Measurements from ENCODE around the gene RAB1A. TPM values are rescaled to one million over a fixed set of nuclear protein-coding genes. Genes with fewer than 3 reads are reported as not detected.
"Not testable (repeated sequence)": the region's sequence is repeated elsewhere in the genome, so short reads cannot be mapped to it uniquely, and the experiment has no call there.

Gene RAB1A
- total and polyA plus RNA-seq, 3 experiments from 2014 or later: 53.9 to 91.9 (median 88.1) TPM

DNA sequence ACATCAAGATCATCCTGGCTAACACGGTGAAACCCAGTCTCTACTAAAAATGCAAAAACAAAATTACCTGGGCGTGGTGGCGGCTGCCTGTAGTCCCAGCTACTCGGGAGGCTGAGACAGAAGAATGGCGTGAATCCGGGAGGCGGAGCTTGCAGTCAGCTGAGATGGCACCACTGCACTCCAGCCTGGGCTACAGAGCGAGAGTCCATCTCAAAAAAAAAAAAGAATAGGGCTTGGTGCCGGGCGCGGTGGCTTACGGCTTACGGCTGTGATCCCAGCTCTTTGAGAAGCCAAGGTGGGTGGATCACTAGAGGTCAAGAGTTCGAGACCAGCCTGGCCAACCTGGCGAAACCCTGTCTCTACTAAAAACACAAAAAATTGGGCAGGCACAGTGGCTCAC is 3.0 kb upstream of the RAB1A start:
- H3K27me3 ChIP-seq (ENCODE audit: insufficient read depth, low read length, poor library complexity, severe bottlenecking); H3K9me3 Mint-ChIP-seq; H3K4me3 Mint-ChIP-seq; H3K27me3 Mint-ChIP-seq; H3K4me3 ChIP-seq (ENCODE audit: low read length); CTCF ChIA-PET; H3K9me3 ChIP-seq (ENCODE audit: low read length); POLR2A ChIA-PET; DNase-seq; H3K27ac ChIP-seq (ENCODE audit: low read depth, low read length); H3K27ac Mint-ChIP-seq; H3K36me3 ChIP-seq (ENCODE audit: insufficient read depth, low read length): not testable (repeated sequence)
- Mint-ChIP-seq H3K36me3 (peaks cover 0 to 16% (median 3%) of the 10 kb centered on the region in 3 donors), H3K4me1 (peaks cover 20 to 23% (median 20%) of the 10 kb centered on the region in 3 donors)
- H3K4me1 ChIP-seq (ENCODE audit: insufficient read depth, low read length): peaks cover 15% of the 10 kb centered on the region

DNA sequence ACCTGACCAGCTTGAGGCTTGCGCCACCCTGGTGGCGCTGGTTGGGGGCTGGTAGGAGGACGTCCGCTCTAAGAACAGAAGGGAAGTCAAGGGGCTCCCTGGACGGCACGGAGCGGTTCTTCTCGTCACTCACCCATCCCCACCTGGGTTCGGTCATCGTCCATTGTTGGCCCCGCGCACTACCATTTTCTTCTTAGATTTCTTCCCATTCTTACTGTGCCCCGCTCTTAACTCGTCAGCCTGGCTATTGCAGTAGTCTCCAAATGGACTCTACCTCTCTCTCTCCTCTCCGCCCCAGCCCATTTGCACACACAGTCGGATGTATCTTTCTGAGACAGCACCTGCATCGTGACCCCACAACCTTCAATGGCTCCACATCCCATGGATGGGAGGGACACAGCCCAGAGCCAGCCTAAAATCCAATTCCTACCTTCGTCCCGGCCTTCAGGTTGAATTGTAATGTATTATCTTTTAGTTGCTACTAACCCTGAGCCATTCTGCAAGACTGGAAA is 814 bp upstream of the RAB1A start:
- Histone ChIP-seq H3K27me3 (ENCODE audit: insufficient read depth, low read length, poor library complexity, severe bottlenecking) (no peaks in the 10 kb centered on the region), H3K4me3 (ENCODE audit: low read length) (peak overlapping the region; percentile 79), H3K36me3 (ENCODE audit: insufficient read depth, low read length) (no peaks in the 10 kb centered on the region), H3K27ac (ENCODE audit: low read depth, low read length) (peak overlapping the region; percentile 89), H3K9me3 (ENCODE audit: low read length) (no peaks in the 10 kb centered on the region), H3K4me1 (ENCODE audit: insufficient read depth, low read length) (peaks cover 34% of the 10 kb centered on the region)
- peaks cover 36 to 41% (median 40%) of the 10 kb centered on the region in 3 donors for H3K4me1 Mint-ChIP-seq
- ChIA-PET CTCF (interaction anchor here (0.8 to 2.8 kb wide), 12 partner anchors 8 to 213 kb away, joined by 3 to 24 read pairs (median 5); partner anchors contain the start of genes ACTR2 and CEP68), POLR2A (interaction anchor here (0.6 to 2.6 kb wide), 14 partner anchors 8 to 607 kb away, joined by 3 to 51 read pairs (median 5); partner anchors contain the start of genes ACTR2, AFTPH, CEP68 and SERTAD2)
- no peak for DNase-seq
- H3K27me3 Mint-ChIP-seq: peaks cover 0 to 3% of the 10 kb centered on the region in 2 donors
- H3K4me3 Mint-ChIP-seq: peak overlapping the region; percentile 92 to 100 (median 99)
- peak overlapping the region; percentile 82 to 100 (median 99) for H3K27ac Mint-ChIP-seq
- H3K9me3 Mint-ChIP-seq: peaks cover 0 to 2% (median 0%) of the 10 kb centered on the region in 5 donors
- peaks cover 0 to 18% (median 3%) of the 10 kb centered on the region in 3 donors for H3K36me3 Mint-ChIP-seq

DNA sequence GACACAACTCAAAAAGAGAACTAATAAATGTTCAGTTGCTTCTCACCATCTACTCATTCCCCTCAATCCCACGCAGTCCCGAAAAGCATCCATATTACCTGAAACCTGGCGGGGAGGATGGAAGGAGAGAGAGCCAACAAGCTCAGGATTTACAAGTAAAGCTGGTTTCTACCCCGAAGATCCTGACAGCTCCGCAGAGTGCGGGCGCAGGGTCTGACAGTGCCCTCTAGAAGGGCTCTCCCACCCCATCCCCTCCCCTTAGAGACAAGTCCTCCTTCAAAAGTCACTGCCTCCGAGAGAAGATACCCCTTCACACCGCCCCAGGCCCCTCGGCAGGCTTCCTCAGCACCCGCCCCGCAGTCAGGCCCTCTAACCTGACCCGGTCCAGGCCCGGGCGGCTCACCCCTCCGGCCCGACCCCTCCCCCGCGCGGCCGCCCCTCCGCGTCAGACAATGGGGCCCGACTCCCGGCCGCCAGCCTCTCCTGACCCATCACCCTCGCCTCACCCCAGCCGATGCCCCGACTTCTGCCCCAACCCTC is 550 bp downstream of the RAB1A start:
- peak overlapping the region; percentile 82 to 100 (median 99) for H3K27ac Mint-ChIP-seq
- Histone ChIP-seq H3K27ac (ENCODE audit: low read depth, low read length) (peak overlapping the region; percentile 89), H3K4me1 (ENCODE audit: insufficient read depth, low read length) (peaks cover 43% of the 10 kb centered on the region), H3K36me3 (ENCODE audit: insufficient read depth, low read length) (no peaks in the 10 kb centered on the region), H3K27me3 (ENCODE audit: insufficient read depth, low read length, poor library complexity, severe bottlenecking) (no peaks in the 10 kb centered on the region), H3K4me3 (ENCODE audit: low read length) (peak overlapping the region; percentile 81), H3K9me3 (ENCODE audit: low read length) (no peaks in the 10 kb centered on the region)
- DNase-seq: peak in 3 of 5 donors; percentile 3 to 34 (median 15)
- H3K36me3 Mint-ChIP-seq: peaks cover 0 to 18% (median 3%) of the 10 kb centered on the region in 3 donors
- ChIA-PET POLR2A (interaction anchor here (0.6 to 2.6 kb wide), 22 partner anchors 9 to 1541 kb away, joined by 3 to 51 read pairs (median 4); partner anchors contain the start of genes ACTR2, CEP68, MDH1 and SERTAD2), CTCF (interaction anchor here (0.8 to 2.6 kb wide), 10 partner anchors 10 to 98 kb away, joined by 3 to 24 read pairs (median 5); partner anchors contain the start of genes ACTR2 and CEP68)
- peaks cover 0 to 3% of the 10 kb centered on the region in 2 donors for H3K27me3 Mint-ChIP-seq
- peak overlapping the region; percentile 92 to 100 (median 99) for H3K4me3 Mint-ChIP-seq
- peaks cover 0 to 2% (median 0%) of the 10 kb centered on the region in 5 donors for H3K9me3 Mint-ChIP-seq
- peaks cover 43 to 54% (median 49%) of the 10 kb centered on the region in 3 donors for H3K4me1 Mint-ChIP-seq

DNA sequence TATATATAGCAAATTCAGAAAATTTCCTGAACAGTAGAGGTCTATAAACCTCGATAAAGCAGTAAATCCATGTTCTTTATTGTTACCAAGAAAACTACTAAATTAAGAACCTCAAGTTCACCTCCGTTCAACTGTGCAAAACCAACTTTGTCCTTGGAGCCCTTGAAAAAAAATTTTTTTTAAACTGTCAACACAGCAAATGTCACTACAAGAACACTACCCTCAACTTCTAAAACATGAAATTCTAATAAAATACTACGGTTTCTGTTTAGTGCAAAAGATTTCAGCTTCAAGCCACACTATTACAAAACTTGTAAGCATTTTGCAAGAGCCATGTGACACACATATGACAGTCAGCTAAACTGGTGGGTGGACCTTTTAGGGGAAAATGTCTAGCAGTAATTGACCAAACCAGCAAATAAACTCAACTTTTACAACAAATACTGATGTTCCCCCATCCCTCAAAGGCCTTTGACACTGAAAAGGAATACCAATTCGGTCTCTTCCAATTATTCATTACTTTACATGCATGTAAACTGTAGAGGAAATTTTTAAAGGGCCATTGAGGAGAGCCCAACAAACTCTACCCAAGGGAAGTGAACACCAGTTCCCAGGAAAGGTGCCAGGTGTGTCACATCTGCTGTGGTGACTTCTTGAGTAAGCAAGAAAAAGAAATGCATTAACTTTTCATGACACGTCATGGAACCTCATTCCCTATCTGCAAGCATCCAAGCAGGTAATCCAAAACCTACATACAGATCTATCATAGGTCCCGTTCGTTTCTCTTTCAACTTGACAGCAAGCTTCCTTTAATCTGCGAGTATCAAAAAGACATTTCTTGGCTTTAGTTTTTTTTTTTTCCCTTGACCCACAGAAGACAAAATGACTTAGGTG is 1.4 kb downstream of the RAB1A start:
- Histone ChIP-seq H3K27ac (ENCODE audit: low read depth, low read length) (peak overlapping the region; percentile 89), H3K36me3 (ENCODE audit: insufficient read depth, low read length) (no peaks in the 10 kb centered on the region), H3K4me1 (ENCODE audit: insufficient read depth, low read length) (peaks cover 43% of the 10 kb centered on the region), H3K9me3 (ENCODE audit: low read length) (no peaks in the 10 kb centered on the region), H3K4me3 (ENCODE audit: low read length) (peak overlapping the region; percentile 81), H3K27me3 (ENCODE audit: insufficient read depth, low read length, poor library complexity, severe bottlenecking) (no peaks in the 10 kb centered on the region)
- POLR2A ChIA-PET: interaction anchor here (0.6 to 2.6 kb wide), 8 partner anchors 9 to 522 kb away, joined by 3 to 51 read pairs (median 6); partner anchors contain the start of genes ACTR2 and CEP68
- peak overlapping the region; percentile 92 to 100 (median 99) for H3K4me3 Mint-ChIP-seq
- no peak for DNase-seq
- H3K27ac Mint-ChIP-seq: peak overlapping the region; percentile 82 to 100 (median 99)
- H3K27me3 Mint-ChIP-seq: peaks cover 0 to 3% of the 10 kb centered on the region in 2 donors
- CTCF ChIA-PET: interaction anchor here (1.4 to 2.4 kb wide), 4 partner anchors 9 to 99 kb away, joined by 3 to 11 read pairs (median 8); partner anchors contain the start of gene ACTR2
- H3K9me3 Mint-ChIP-seq: peaks cover 0 to 2% (median 0%) of the 10 kb centered on the region in 5 donors
- peaks cover 0 to 18% (median 3%) of the 10 kb centered on the region in 3 donors for H3K36me3 Mint-ChIP-seq
- H3K4me1 Mint-ChIP-seq: peaks cover 47 to 62% (median 54%) of the 10 kb centered on the region in 3 donors

DNA sequence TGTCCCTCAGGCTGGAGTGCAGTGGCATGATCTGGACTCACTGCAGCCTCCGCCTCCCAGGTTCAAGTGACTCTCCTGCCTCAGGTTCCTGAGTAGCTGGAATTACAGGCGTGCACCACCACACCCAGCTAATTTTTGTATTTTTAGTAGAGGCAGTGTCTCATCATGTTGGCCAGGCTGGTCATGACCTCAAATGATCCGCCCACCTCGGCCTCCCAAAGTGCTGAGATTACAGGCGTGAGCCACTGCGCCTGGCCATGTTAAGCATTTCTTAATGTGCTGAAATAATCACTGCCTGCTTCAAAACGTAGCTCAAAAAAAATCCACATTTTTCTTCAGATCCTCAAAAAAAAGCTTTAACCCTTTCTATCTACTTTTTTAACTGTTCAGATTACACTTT is 4.4 kb downstream of the RAB1A start:
- peaks cover 51% of the 10 kb centered on the region for H3K4me1 ChIP-seq (ENCODE audit: insufficient read depth, low read length)
- POLR2A ChIA-PET; DNase-seq; H3K36me3 ChIP-seq (ENCODE audit: insufficient read depth, low read length); H3K27me3 Mint-ChIP-seq; H3K27me3 ChIP-seq (ENCODE audit: insufficient read depth, low read length, poor library complexity, severe bottlenecking); H3K4me3 ChIP-seq (ENCODE audit: low read length); H3K27ac Mint-ChIP-seq; H3K9me3 ChIP-seq (ENCODE audit: low read length); H3K27ac ChIP-seq (ENCODE audit: low read depth, low read length); H3K9me3 Mint-ChIP-seq: not testable (repeated sequence)
- CTCF ChIA-PET: interaction anchor here (0.7 kb wide), 1 partner anchor 12 kb away, joined by 3 read pairs; no protein-coding TSS in a partner anchor
- peaks cover 68 to 89% (median 70%) of the 10 kb centered on the region in 3 donors for H3K4me1 Mint-ChIP-seq
- H3K4me3 Mint-ChIP-seq: peak overlapping the region in 3 of 7 donors; percentile 8 to 70 (median 44)
- peaks cover 0 to 20% (median 3%) of the 10 kb centered on the region in 3 donors for H3K36me3 Mint-ChIP-seq

DNA sequence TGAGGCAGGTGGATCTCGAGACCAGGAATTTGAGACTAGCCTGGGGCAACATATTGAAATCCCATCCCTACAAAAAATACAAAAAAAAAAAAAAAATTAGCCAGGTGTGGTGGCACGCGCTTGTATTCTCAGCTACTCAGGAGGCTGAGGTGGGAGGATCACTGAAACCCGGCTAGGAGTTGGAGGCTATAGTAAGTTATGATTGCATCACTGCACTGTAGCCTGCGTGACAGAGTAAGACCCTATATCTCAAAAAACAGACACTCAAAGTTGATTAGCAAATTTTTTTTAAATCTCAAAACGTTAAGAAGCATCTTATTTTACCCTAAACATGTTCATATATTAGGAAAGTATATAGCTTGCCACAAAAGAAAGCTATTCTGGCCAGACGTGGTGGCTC is 7.6 kb downstream of the RAB1A start:
- H3K4me3 Mint-ChIP-seq: peak overlapping the region in 3 of 7 donors; percentile 4 to 41 (median 36)
- Histone ChIP-seq H3K4me3 (ENCODE audit: low read length) (no peak overlapping the region), H3K36me3 (ENCODE audit: insufficient read depth, low read length) (no peaks in the 10 kb centered on the region), H3K27ac (ENCODE audit: low read depth, low read length) (no peak overlapping the region), H3K4me1 (ENCODE audit: insufficient read depth, low read length) (peaks cover 47% of the 10 kb centered on the region), H3K9me3 (ENCODE audit: low read length) (no peaks in the 10 kb centered on the region), H3K27me3 (ENCODE audit: insufficient read depth, low read length, poor library complexity, severe bottlenecking) (no peaks in the 10 kb centered on the region)
- ChIA-PET POLR2A (interaction anchor here (1.2 kb wide), 1 partner anchor 50 kb away, joined by 14 read pairs; no protein-coding TSS in a partner anchor), CTCF (interaction anchor here (0.6 to 1.2 kb wide), 2 partner anchors 9 to 58 kb away, joined by 3 read pairs; no protein-coding TSS in a partner anchor)
- peaks cover 65 to 95% (median 74%) of the 10 kb centered on the region in 3 donors for H3K4me1 Mint-ChIP-seq
- H3K27ac Mint-ChIP-seq: no peak overlapping the region
- peaks cover 0 to 10% (median 0%) of the 10 kb centered on the region in 3 donors for H3K36me3 Mint-ChIP-seq
- no peak for DNase-seq
- no peaks in the 10 kb centered on the region for H3K9me3 Mint-ChIP-seq
- H3K27me3 Mint-ChIP-seq: no peaks in the 10 kb centered on the region

DNA sequence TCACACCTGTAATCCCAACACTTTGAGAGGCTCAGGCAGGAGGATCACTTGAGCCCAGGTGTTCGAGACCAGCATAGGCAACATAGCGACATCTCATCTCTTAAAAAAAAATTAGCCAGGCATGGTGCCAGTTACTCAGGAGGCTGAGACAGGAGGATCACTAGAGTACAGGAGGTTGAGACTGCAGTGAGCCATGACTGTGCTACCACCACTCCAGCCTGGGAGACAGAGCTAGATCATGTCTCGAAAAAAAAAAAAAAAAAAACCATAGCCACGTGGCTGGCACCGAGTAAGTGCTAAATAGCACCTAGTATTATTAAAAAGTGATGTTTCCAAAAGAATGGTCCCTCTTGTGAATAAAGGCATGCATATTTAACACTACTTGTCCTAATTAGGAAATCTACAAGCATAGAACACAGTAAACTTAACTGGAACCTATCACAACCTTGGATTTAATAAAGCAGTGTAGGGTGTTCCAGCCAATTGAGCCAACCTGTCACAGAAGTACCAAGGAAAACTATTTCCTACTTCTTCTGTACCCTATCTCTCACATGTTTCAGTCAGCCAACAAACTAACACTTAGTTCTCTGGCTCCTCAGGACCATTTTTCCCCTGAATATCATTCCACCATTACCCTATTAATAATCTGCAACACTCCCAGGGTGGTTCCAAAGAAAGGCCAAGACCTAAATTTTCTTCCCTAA is 8.8 kb downstream of the RAB1A start:
- Mint-ChIP-seq H3K27me3 (no peaks in the 10 kb centered on the region), H3K4me3 (peak overlapping the region; percentile 10 to 60 (median 41)), H3K9me3 (no peaks in the 10 kb centered on the region), H3K36me3 (peaks cover 0 to 11% (median 2%) of the 10 kb centered on the region in 3 donors), H3K4me1 (peaks cover 61 to 95% (median 74%) of the 10 kb centered on the region in 3 donors), H3K27ac (peak overlapping the region in 6 of 8 donors; percentile 17 to 64 (median 28))
- Histone ChIP-seq H3K27me3 (ENCODE audit: insufficient read depth, low read length, poor library complexity, severe bottlenecking) (no peaks in the 10 kb centered on the region), H3K36me3 (ENCODE audit: insufficient read depth, low read length) (no peaks in the 10 kb centered on the region), H3K4me3 (ENCODE audit: low read length) (no peak overlapping the region), H3K9me3 (ENCODE audit: low read length) (no peaks in the 10 kb centered on the region), H3K27ac (ENCODE audit: low read depth, low read length) (no peak overlapping the region), H3K4me1 (ENCODE audit: insufficient read depth, low read length) (peaks cover 48% of the 10 kb centered on the region)
- ChIA-PET CTCF (no interaction called here), POLR2A (interaction anchor here (0.6 to 1.2 kb wide), 2 partner anchors 49 to 122 kb away, joined by 3 to 14 read pairs; no protein-coding TSS in a partner anchor)
- no peak for DNase-seq

All from CD8-positive, alpha-beta memory T cell (primary cell).